ENCODE data around the gene OPRM1.
"Not testable (repeated sequence)": the region's sequence is repeated elsewhere in the genome, so short reads cannot be mapped to it uniquely, and the experiment has no call there.

OPRM1 gene

DNA sequence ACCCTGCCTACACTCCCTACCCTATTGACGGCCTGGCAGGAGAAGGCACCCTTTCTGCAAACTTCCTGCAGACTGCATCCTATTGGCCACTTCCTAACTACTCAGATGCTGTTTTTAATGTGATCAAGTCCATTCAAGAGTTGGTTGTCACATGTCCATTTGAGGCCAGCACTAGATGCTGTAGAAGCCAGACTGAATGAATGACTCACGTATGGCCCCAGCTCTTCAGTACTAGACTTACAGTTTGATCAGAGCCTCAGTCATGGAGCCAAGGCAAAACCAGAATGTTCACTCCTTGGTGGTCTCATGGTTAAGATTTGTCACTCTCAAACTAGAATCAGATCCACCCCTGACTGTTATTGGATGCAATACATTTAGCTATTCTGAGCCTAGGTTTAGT, 101.7 kb downstream of the OPRM1 start:
- DNase-seq (ENCODE audit: low read depth in 2 of 2), result no peak

DNA sequence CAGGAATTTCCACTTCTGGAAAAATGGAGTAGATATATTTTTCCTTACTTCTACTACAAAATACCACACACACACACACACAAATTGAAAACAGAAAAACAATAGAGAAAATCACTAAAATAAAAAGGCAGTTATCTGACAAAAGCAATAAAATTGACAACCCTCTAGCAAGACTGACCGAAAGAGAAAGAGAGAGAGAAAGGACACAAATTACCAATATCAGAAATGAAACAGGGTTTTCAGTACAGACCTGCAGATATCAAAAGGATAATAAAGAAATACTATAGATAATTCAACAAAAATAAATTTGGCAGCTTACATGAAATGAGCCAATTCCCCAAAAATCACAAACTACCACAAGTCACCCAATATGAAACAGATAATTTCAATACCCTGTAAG, 104.7 kb downstream of the OPRM1 start:
- no peak for DNase-seq (ENCODE audit: low read depth in 2 of 2)

DNA sequence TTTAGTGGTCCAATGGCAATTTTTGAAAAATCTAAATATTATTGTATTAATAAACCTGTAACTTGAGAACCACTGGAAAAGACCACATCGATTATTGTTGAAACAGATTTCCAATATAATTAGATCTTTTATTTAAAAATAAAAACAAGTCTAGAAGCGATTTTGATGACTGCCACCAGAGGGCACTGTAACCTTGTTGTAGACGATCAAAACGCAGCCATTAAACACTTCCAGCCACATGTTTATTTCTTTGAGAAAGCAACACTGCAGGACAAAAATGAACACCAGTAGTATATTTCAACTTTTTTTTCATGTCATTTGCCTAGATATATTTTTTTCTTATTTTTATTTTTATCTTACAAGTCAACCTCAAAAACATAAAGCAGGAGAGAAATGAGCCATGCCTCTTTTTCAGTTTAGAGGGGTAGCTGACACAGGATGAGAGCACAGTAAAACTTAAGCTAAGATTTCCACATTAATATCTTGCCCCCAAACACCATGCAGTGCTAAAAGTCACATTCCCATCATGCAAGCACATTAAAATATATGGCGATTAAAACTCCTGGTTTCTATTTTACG, 115.4 kb downstream of the OPRM1 start:
- DNase-seq (ENCODE audit: low read depth in 2 of 2), result peak; percentile 30 to 60

- peak; percentile 35 to 48 for DNase-seq (ENCODE audit: low read depth in 2 of 2)
Observed at GRCh38 chr6:154156135-154156896, 117.3 kb downstream of the OPRM1 start.

DNA sequence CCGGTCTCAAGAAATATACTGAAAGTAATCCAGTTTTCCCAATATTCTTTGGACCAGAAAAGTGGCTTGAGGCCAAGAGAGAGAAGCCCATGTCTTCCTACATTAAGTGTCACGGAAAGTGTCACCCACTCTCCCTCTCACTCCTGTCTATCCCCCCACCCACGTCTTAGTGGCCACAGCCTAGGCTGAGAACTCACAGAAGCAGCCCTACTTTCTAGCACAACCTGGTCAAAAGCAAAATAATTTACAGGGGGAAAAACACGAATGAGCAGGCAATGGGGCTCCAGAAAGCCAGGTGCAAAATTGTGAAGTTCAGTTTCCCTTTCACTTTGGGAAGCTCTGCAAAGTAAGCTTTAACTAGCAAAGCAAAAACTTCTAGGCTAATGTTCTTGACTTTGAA, 118.0 kb downstream of the OPRM1 start:
- DNase-seq (ENCODE audit: low read depth in 2 of 2), result no peak

DNA sequence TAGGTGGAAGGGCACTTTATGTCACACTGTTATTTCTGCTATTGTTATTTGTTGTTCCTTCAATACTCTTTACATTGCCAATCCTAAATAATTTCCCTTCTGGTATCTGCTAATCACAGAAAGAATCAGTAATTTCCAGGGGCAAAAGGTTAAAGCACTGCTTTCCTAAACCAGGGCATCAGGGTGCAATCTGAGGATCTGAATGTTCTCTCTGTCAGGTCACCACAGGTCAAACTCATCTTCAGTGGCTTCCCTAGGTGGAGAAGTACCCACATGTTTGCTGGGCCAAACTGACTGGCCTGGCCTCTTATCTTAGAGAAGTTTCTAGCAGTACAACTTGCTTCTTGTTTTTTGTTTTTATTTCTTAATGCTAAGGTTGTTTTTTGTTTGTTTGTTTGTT, 118.7 kb downstream of the OPRM1 start:
- no peak for DNase-seq (ENCODE audit: low read depth in 2 of 2)

- DNase-seq (ENCODE audit: low read depth in 2 of 2), result no peak
Observed at GRCh38 chr6:154159126-154159525, 120.1 kb downstream of the OPRM1 start.

DNA sequence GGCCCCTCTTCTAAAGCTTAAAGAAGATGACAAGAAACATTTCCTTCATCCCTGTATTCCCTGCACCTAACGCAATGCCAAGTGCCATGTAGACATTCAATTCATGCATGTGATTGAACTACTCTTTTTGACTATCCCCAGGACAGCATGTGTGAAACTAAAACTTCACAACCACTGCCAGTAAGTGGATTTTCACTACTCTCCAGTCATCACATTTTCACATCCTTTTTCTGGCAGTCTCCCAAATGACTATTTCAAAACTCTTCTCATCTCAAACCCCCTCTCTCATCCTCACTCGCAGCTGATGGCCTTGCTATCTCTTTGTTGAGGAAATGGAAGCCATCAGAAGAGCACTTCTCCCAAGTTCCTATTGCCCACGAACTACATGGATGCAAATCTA, 122.6 kb downstream of the OPRM1 start:
- no peak for DNase-seq (ENCODE audit: low read depth in 2 of 2)

DNA sequence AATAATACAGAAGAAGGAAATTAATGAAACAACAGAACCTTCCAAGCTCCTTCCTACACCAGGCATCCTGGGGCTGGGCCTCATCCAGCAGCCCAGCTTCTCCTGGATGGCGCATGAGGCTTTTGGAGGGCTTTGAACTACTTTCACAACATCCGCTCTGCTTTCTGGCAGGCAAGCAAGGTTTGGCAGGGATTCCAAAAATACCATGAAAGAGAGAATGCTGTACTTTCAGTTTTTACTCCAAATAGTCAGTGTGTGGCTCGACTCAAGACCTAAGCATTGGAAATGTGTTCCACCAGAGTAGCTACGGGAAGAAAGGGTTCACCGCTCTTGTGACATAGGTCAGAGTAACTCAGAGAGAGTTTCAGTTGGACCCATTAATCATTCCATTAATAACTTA, 125.4 kb downstream of the OPRM1 start:
- no peak for DNase-seq (ENCODE audit: low read depth in 2 of 2)

- no peak for DNase-seq (ENCODE audit: low read depth in 2 of 2)
Observed at GRCh38 chr6:154165478-154165877, 126.4 kb downstream of the OPRM1 start.

- no peak for DNase-seq (ENCODE audit: low read depth in 2 of 2)
Observed at GRCh38 chr6:154166140-154166539, 127.1 kb downstream of the OPRM1 start.

- DNase-seq (ENCODE audit: low read depth in 2 of 2), result no peak
Observed at GRCh38 chr6:154167126-154167525, 128.1 kb downstream of the OPRM1 start.

DNA sequence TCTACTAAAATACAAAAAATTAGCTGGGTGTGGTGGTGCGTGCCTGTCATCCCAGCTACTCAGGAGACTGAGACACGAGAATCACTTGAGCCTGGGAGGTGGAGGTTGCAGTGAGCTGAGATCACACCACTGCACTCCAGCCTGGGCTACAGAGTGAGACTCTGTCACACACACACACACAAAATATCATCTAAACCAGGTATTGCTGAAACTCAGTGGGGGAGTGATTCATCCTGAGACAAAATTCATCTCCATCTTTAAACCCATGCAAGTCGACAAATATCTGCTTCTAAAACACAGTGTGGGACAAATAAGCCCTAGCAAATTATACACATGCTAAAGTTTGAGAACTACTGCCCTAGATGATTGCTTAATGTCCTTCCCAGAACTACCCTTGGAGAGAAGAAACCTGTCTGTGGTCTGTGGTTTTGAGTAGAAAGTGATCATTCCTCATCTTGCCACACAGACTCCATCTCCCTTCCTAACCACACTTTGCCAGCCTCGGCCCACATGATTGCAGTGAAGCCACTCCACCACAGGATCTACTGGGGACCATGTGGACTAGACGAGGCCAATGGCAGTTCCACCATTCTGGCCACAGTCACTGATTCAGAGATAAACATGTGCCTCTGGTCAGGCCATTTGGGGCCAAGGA, 130.3 kb downstream of the OPRM1 start:
- DNase-seq (ENCODE audit: low read depth in 2 of 2), result no peak

DNA sequence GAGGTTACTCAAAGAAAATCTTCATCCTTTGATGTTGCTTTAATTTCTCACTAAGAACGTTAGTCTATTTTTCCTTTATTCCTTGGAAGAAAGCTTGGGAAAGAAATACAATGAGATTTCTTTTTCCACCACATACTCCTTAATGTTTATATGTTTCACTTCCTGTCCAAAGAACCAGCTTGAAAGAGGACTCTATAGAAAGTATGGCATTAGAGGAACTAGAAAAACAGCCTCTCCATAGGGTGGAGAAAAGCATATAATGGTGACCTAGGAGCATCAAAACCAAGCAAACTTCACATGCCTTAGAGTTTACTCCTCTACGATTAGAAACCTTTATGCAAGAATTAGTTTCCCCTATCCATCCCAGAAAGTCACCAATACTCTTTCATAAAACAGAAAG, 131.1 kb downstream of the OPRM1 start:
- no peak for DNase-seq (ENCODE audit: low read depth in 2 of 2)

GRCh38 chr6:154172393-154172792, 133.4 kb downstream of the OPRM1 start:
- DNase-seq (ENCODE audit: low read depth in 2 of 2), result not testable (repeated sequence)

GRCh38 chr6:154179434-154179833, 140.4 kb downstream of the OPRM1 start:
- no peak for DNase-seq (ENCODE audit: low read depth in 2 of 2)

- no peak for DNase-seq (ENCODE audit: low read depth in 2 of 2)
Observed at GRCh38 chr6:154187203-154187602, 148.2 kb downstream of the OPRM1 start.

DNA sequence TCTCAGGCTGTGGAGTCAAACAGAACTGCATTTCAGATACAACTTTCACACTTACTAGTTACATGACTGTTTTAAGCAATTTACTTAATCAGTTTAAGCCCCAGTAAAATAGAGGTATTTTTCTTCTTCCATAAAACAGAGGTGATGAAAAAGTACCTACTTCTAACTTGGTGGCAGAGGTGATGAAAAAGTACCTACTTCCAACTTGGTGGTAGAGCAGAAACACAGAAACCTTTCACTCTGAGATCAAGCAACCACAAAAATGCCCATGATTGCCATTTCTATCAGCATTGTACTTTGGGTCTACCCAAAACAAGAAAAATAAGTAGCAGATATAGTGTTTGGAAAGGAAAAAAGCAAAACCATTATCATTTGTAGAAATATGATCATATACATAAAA, 148.7 kb downstream of the OPRM1 start:
- DNase-seq (ENCODE audit: low read depth in 2 of 2), result no peak

- no peak for DNase-seq (ENCODE audit: low read depth in 2 of 2)
Observed at GRCh38 chr6:154196333-154196885, 157.4 kb downstream of the OPRM1 start.

GRCh38 chr6:154197196-154197860, 158.3 kb downstream of the OPRM1 start:
- DNase-seq (ENCODE audit: low read depth in 2 of 2), result no peak

GRCh38 chr6:154201688-154202087, 162.6 kb downstream of the OPRM1 start:
- DNase-seq (ENCODE audit: low read depth in 2 of 2), result not testable (repeated sequence)

GRCh38 chr6:154202339-154202738, 163.3 kb downstream of the OPRM1 start:
- DNase-seq (ENCODE audit: low read depth in 2 of 2), result no peak

All from activated CD4-positive, alpha-beta T cell treated with anti-CD3 and anti-CD28 coated beads for 24 hours (primary cell).